Suprapubic skin (tissue), 3 donors: ENCODE data around the gene AHSA1.

Experiments
- POLR2A ChIP-seq, 2 donors: fragments of 450-650 bp; IDR thresholded peaks; one replicate each; pipeline ENCODE4 v1.6.1; 2017; ENCODE audit warnings: antibody characterized with exemption in 2 of 2, mild to moderate bottlenecking in 2 of 2, moderate library complexity in 2 of 2
- TF ChIP-seq, protein P1 (sequence below), 2 donors: fragments of 200-600 bp in 1 of 2; fragments of 450-650 bp in 1 of 2; sonication (generic) in 1 of 2; IDR thresholded peaks; one replicate each; pipeline ENCODE4 v1.5.1; 2016 to 2019; ENCODE audit warnings: antibody characterized with exemption in 2 of 2, mild to moderate bottlenecking in 1 of 2, moderate library complexity in 1 of 2

DNA sequence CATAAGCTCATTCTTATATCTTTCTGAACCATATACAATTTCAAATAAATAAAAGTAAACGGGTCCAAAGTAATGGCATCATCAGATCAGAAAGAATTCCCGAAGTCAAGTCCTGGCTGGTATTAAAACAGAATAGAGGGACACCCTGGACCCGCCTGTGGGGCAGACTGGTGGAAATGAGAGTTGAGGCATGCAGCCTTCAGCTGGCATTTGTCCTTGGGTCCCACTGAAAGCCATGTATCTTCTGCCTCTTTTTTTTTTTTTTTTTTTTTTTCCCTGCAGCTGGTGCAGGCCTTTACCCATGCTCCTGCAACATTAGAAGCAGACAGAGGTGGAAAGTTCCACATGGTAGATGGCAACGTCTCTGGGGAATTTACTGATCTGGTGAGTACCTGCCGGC is 9.9 kb downstream of the AHSA1 start:
- no peak for TF ChIP-seq POLR2A (IDR thresholded peaks at IDR 0.05)
- TF ChIP-seq, protein P1, sequence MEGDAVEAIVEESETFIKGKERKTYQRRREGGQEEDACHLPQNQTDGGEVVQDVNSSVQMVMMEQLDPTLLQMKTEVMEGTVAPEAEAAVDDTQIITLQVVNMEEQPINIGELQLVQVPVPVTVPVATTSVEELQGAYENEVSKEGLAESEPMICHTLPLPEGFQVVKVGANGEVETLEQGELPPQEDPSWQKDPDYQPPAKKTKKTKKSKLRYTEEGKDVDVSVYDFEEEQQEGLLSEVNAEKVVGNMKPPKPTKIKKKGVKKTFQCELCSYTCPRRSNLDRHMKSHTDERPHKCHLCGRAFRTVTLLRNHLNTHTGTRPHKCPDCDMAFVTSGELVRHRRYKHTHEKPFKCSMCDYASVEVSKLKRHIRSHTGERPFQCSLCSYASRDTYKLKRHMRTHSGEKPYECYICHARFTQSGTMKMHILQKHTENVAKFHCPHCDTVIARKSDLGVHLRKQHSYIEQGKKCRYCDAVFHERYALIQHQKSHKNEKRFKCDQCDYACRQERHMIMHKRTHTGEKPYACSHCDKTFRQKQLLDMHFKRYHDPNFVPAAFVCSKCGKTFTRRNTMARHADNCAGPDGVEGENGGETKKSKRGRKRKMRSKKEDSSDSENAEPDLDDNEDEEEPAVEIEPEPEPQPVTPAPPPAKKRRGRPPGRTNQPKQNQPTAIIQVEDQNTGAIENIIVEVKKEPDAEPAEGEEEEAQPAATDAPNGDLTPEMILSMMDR (IDR thresholded peaks at IDR 0.05): no peak
